ENCODE data around the gene RNF220.

RNF220 gene

DNA sequence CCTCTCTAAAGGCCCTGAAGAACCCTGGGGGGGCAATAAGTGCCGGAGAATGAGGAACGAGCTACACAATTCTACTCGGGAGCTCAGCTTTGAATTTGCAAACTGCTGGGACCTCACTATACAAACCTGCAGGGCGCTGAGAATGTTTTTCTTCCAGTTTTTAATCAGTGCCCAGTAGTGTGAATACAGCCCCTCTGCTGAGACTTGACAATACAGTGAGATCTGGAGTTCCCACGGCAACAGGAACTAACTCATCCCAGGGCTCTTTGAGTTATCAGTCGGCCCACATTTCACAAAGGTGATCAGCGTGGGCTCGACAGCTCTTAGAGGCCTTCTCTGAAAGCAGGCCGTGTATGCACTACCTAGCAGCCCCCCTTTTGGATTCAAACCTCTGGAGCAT is 227.5 kb downstream of the RNF220 start:
- H3K4me2 ChIP-seq (ENCODE audit: low read length), result peak overlapping the region; percentile 59
- peak overlapping the region; percentile 78 for H3K4me3 ChIP-seq (ENCODE audit: low read length)
- H3K9me2 ChIP-seq (replicated peaks; ENCODE audit: control insufficient read depth, low read length), result no peaks in the 10 kb centered on the region
- H3F3A ChIP-seq (ENCODE audit: control insufficient read depth, insufficient read depth), result no peaks in the 10 kb centered on the region
- TF ChIP-seq EZH2phosphoT487 (IDR thresholded peaks at IDR 0.05; ENCODE audit: borderline replicate concordance, low read length), result no peak
- TF ChIP-seq, protein P1, sequence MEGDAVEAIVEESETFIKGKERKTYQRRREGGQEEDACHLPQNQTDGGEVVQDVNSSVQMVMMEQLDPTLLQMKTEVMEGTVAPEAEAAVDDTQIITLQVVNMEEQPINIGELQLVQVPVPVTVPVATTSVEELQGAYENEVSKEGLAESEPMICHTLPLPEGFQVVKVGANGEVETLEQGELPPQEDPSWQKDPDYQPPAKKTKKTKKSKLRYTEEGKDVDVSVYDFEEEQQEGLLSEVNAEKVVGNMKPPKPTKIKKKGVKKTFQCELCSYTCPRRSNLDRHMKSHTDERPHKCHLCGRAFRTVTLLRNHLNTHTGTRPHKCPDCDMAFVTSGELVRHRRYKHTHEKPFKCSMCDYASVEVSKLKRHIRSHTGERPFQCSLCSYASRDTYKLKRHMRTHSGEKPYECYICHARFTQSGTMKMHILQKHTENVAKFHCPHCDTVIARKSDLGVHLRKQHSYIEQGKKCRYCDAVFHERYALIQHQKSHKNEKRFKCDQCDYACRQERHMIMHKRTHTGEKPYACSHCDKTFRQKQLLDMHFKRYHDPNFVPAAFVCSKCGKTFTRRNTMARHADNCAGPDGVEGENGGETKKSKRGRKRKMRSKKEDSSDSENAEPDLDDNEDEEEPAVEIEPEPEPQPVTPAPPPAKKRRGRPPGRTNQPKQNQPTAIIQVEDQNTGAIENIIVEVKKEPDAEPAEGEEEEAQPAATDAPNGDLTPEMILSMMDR (IDR thresholded peaks at IDR 0.05; ENCODE audit: low read depth, low read length, poor library complexity, severe bottlenecking), result no peak
- no peaks in the 10 kb centered on the region for H3K27me3 ChIP-seq (ENCODE audit: control insufficient read depth, low read length)
- H3K9me3 ChIP-seq (ENCODE audit: control insufficient read depth, insufficient read depth, low read length), result no peaks in the 10 kb centered on the region
- 0 out of 2 replicates have a peak, but pooled peaks cover 4% of the 10 kb centered on the region for H4K20me1 ChIP-seq (ENCODE audit: control insufficient read depth, insufficient read depth, low read depth, low read length)
- H3K79me2 ChIP-seq (ENCODE audit: control insufficient read depth, low read length), result peaks cover 35% of the 10 kb centered on the region
- peak overlapping the region; percentile 73 for H3K27ac ChIP-seq (ENCODE audit: low read depth, low read length)
- H3K36me3 ChIP-seq (ENCODE audit: control insufficient read depth, low read length), result peaks cover 53% of the 10 kb centered on the region
- H3K4me1 ChIP-seq (ENCODE audit: control insufficient read depth, low read length), result peaks cover 26% of the 10 kb centered on the region

- 0 out of 2 replicates have a peak, but pooled peaks cover 4% of the 10 kb centered on the region for H4K20me1 ChIP-seq (ENCODE audit: control insufficient read depth, insufficient read depth, low read depth, low read length)
- no peak overlapping the region for H3K27ac ChIP-seq (ENCODE audit: low read depth, low read length)
- H3K4me1 ChIP-seq (ENCODE audit: control insufficient read depth, low read length), result peaks cover 26% of the 10 kb centered on the region
- H3K79me2 ChIP-seq (ENCODE audit: control insufficient read depth, low read length), result peaks cover 35% of the 10 kb centered on the region
- H3K9me3 ChIP-seq (ENCODE audit: control insufficient read depth, insufficient read depth, low read length), result no peaks in the 10 kb centered on the region
- no peaks in the 10 kb centered on the region for H3K27me3 ChIP-seq (ENCODE audit: control insufficient read depth, low read length)
- peaks cover 72% of the 10 kb centered on the region for H3K36me3 ChIP-seq (ENCODE audit: control insufficient read depth, low read length)
- TF ChIP-seq, protein P1 (IDR thresholded peaks at IDR 0.05; ENCODE audit: low read depth, low read length, poor library complexity, severe bottlenecking), result no peak
- no peak for TF ChIP-seq EZH2phosphoT487 (IDR thresholded peaks at IDR 0.05; ENCODE audit: borderline replicate concordance, low read length)
- H3K4me2 ChIP-seq (ENCODE audit: low read length), result no peak overlapping the region
- H3K4me3 ChIP-seq (ENCODE audit: low read length), result no peak overlapping the region
- no peaks in the 10 kb centered on the region for H3K9me2 ChIP-seq (replicated peaks; ENCODE audit: control insufficient read depth, low read length)
- no peaks in the 10 kb centered on the region for H3F3A ChIP-seq (ENCODE audit: control insufficient read depth, insufficient read depth)
These were observed 229.6 kb downstream of the RNF220 start for GRCh38 chr1:44634606-44635189.

DNA sequence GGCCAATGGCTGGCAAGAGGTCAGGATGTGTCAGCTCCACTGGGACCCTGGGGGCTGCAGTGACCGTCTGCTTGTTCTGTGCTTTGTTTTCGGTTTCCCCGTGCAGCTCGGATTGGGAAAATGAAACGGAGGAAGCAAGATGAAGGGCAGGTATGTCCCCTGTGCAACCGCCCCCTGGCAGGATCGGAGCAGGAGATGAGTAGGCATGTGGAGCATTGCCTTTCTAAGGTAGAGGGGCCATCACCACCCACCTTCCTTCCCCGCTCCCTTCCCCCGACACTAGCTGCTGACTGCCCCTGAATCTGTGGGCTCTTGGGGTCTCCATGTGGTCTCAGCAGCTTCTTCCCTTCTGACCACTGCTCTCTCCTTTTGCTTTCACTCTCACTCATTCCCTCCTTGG is 230.4 kb downstream of the RNF220 start:
- no peaks in the 10 kb centered on the region for H3K9me3 ChIP-seq (ENCODE audit: control insufficient read depth, insufficient read depth, low read length)
- H3K4me2 ChIP-seq (ENCODE audit: low read length), result no peak overlapping the region
- H3K9me2 ChIP-seq (replicated peaks; ENCODE audit: control insufficient read depth, low read length), result no peaks in the 10 kb centered on the region
- no peak for TF ChIP-seq EZH2phosphoT487 (IDR thresholded peaks at IDR 0.05; ENCODE audit: borderline replicate concordance, low read length)
- TF ChIP-seq, protein P1 (IDR thresholded peaks at IDR 0.05; ENCODE audit: low read depth, low read length, poor library complexity, severe bottlenecking), result no peak
- peaks cover 26% of the 10 kb centered on the region for H3K4me1 ChIP-seq (ENCODE audit: control insufficient read depth, low read length)
- peaks cover 76% of the 10 kb centered on the region for H3K36me3 ChIP-seq (ENCODE audit: control insufficient read depth, low read length)
- 0 out of 2 replicates have a peak, but pooled peaks cover 4% of the 10 kb centered on the region for H4K20me1 ChIP-seq (ENCODE audit: control insufficient read depth, insufficient read depth, low read depth, low read length)
- H3K27ac ChIP-seq (ENCODE audit: low read depth, low read length), result no peak overlapping the region
- H3K27me3 ChIP-seq (ENCODE audit: control insufficient read depth, low read length), result no peaks in the 10 kb centered on the region
- peaks cover 35% of the 10 kb centered on the region for H3K79me2 ChIP-seq (ENCODE audit: control insufficient read depth, low read length)
- H3F3A ChIP-seq (ENCODE audit: control insufficient read depth, insufficient read depth), result no peaks in the 10 kb centered on the region
- H3K4me3 ChIP-seq (ENCODE audit: low read length), result no peak overlapping the region
